GM12891 (cell line): Measurements from ENCODE around the gene HCST.

ENCODE experiments used
- POLR2A ChIP-seq: IDR thresholded peaks from 2 replicates; pipeline ENCODE4 v1.6.1; 2011; ENCODE audit warnings: low read depth, low read length, control low read depth
- POLR2AphosphoS5 ChIP-seq: IDR thresholded peaks from 2 replicates; pipeline ENCODE4 v1.6.1; 2011; ENCODE audit warnings: low read depth, low read length, control low read depth
- TAF1 ChIP-seq: IDR thresholded peaks from 2 replicates; pipeline ENCODE4 v1.6.1; 2011; ENCODE audit warnings: low read depth, low read length, control low read depth

- no peak for TF ChIP-seq POLR2A
- TF ChIP-seq TAF1 = no peak
- TF ChIP-seq POLR2AphosphoS5 = no peak
Observed at GRCh38 chr19:35860818-35861639, 41.3 kb upstream of the HCST start.
